ENCODE data around the gene TRNAU1AP. TPM values are rescaled to one million over a fixed set of nuclear protein-coding genes. Genes with fewer than 3 reads are reported as not detected.

TRNAU1AP gene
- total RNA-seq, 1 donor from 2014 or later = 13.0 TPM

DNA sequence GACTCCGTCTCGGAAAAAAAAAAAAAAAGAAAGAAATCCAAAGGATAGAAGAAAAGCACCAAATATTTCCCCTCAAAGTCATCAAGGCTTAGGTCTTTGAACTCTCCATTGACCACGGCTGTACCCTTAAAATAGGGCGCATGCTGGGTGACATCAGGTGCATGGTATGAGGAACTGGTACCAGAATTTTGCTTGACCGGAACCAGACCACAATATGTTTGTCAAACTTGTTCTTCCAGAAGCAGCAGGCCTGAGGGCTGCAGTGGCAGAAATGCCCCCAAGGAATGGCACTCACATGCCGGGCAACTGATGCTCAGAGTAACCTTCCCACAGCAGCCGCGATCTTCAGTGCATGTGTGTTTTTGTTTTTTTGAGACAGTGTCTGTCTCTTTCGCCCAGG lies 26.0 kb upstream of the TRNAU1AP start:
- TF ChIP-seq, protein P1, sequence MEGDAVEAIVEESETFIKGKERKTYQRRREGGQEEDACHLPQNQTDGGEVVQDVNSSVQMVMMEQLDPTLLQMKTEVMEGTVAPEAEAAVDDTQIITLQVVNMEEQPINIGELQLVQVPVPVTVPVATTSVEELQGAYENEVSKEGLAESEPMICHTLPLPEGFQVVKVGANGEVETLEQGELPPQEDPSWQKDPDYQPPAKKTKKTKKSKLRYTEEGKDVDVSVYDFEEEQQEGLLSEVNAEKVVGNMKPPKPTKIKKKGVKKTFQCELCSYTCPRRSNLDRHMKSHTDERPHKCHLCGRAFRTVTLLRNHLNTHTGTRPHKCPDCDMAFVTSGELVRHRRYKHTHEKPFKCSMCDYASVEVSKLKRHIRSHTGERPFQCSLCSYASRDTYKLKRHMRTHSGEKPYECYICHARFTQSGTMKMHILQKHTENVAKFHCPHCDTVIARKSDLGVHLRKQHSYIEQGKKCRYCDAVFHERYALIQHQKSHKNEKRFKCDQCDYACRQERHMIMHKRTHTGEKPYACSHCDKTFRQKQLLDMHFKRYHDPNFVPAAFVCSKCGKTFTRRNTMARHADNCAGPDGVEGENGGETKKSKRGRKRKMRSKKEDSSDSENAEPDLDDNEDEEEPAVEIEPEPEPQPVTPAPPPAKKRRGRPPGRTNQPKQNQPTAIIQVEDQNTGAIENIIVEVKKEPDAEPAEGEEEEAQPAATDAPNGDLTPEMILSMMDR (IDR thresholded peaks at IDR 0.05; ENCODE audit: borderline replicate concordance) = no peak
- Histone ChIP-seq H3K4me3 (no peak overlapping the region), H3K4me1 (no peaks in the 10 kb centered on the region), H3K27me3 (ENCODE audit: low read depth) (no peaks in the 10 kb centered on the region), H3K27ac (replicated peaks) (no peak overlapping the region), H3K9me3 (replicated peaks) (no peaks in the 10 kb centered on the region), H3K36me3 (peaks cover 12% of the 10 kb centered on the region)
- intact Hi-C loops (cut with micrococcal nuclease) = no loop called here
- no peak for DNase-seq

DNA sequence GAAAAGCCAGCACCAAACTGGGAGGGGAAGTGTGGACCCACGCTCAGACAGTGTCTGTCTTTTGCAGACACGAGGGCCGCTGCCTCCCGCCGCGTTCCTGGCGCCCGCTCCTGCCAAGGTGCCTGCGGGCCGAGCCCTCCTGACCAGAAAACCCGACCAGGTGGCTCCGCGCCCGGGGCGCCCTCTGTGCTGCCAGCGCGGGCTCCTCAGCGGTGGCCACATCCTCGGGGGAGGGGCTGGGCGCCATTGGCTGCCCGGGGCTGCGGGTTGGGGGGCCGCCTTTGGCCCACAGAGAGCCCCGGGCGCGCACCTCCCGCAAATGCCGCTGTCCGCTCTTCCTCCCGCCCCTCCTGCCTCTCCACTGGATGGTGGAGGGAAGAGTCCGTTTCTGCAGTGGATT lies 22.4 kb upstream of the TRNAU1AP start:
- intact Hi-C loops (cut with micrococcal nuclease) = no loop called here
- Histone ChIP-seq H3K27ac (replicated peaks) (no peak overlapping the region), H3K36me3 (peaks cover 26% of the 10 kb centered on the region), H3K4me1 (no peaks in the 10 kb centered on the region), H3K9me3 (replicated peaks) (no peaks in the 10 kb centered on the region), H3K27me3 (ENCODE audit: low read depth) (no peaks in the 10 kb centered on the region), H3K4me3 (no peak overlapping the region)
- no peak for DNase-seq
- TF ChIP-seq, protein P1 (IDR thresholded peaks at IDR 0.05; ENCODE audit: borderline replicate concordance) = no peak

DNA sequence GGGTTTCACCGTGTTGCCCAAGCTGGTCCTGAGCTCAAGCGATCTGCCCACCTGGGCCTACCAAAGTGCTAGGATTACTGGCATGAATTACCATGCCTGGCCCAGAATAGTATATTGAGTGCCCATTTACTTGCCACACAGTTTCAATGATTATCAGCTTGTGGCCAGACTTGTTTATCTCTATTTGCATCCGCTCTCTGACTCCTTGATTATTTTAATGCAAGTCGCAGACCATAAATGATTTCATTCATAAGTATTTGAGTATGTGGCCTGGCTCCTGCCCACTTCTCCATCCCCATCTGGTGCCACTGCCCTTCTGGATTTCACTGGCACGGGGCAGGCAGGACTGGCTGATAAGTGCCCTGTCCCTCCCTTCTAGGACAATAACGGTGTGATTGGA lies 18.2 kb upstream of the TRNAU1AP start:
- H3K4me1 ChIP-seq = no peaks in the 10 kb centered on the region
- TF ChIP-seq, protein P1 (IDR thresholded peaks at IDR 0.05; ENCODE audit: borderline replicate concordance) = no peak
- no peak overlapping the region for H3K4me3 ChIP-seq
- peaks cover 40% of the 10 kb centered on the region for H3K36me3 ChIP-seq
- no peaks in the 10 kb centered on the region for H3K9me3 ChIP-seq (replicated peaks)
- no peak overlapping the region for H3K27ac ChIP-seq (replicated peaks)
- no peaks in the 10 kb centered on the region for H3K27me3 ChIP-seq (ENCODE audit: low read depth)
- intact Hi-C loops (cut with micrococcal nuclease) = no loop called here
- no peak for DNase-seq

DNA sequence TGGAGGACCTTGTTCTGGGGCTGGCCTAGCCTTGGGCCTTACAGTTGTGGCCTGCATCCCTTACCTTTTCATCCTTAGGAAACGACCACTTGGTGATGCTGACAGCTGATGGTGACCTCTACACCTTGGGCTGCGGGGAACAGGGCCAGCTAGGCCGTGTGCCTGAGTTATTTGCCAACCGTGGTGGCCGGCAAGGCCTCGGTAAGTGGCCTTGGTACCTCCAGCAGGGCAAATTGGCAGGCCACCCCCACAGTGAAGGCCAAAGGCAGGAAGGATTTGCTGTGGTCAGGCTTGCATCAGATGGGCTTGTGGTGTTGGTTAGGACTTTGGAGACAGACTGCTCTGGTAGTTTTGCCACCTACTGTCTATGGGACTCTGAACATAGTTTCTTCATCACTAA lies 17.7 kb upstream of the TRNAU1AP start:
- Histone ChIP-seq H3K4me1 (no peaks in the 10 kb centered on the region), H3K27ac (replicated peaks) (no peak overlapping the region), H3K36me3 (peaks cover 38% of the 10 kb centered on the region), H3K27me3 (ENCODE audit: low read depth) (no peaks in the 10 kb centered on the region), H3K4me3 (no peak overlapping the region), H3K9me3 (replicated peaks) (no peaks in the 10 kb centered on the region)
- no peak for DNase-seq
- TF ChIP-seq, protein P1 (IDR thresholded peaks at IDR 0.05; ENCODE audit: borderline replicate concordance) = no peak
- intact Hi-C loops (cut with micrococcal nuclease) = no loop called here

DNA sequence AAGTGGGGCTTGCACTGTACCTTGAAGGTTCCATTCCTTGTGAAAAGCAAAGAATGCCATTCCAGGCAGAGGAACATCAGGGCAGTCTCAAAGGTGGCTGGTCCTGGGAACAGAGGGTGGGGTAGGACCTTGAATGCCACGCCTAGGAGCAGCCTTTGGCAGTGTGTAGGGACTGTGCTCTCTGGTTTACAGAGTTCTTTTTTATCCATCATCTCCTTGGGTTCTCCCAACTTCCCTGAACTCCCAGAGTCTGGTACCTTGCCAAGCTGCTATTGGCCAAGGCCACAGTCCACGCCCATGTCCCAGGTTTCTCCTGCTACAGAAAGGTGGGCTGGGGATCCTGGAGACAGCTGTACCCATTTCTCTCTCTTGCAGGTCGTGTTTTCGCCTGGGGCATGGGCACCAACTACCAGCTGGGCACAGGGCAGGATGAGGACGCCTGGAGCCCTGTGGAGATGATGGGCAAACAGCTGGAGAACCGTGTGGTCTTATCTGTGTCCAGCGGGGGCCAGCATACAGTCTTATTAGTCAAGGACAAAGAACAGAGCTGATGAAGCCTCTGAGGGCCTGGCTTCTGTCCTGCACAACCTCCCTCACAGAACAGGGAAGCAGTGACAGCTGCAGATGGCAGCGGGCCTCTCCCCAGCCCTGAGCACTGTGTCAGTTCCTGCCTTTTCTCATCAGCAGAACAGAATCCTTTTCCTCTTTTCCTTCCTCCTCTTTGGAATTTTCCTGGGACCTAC lies 15.3 kb upstream of the TRNAU1AP start:
- TF ChIP-seq, protein P1 (IDR thresholded peaks at IDR 0.05; ENCODE audit: borderline replicate concordance) = no peak
- Histone ChIP-seq H3K27me3 (ENCODE audit: low read depth) (no peaks in the 10 kb centered on the region), H3K4me3 (no peak overlapping the region), H3K4me1 (no peaks in the 10 kb centered on the region), H3K27ac (replicated peaks) (no peak overlapping the region), H3K36me3 (peaks cover 23% of the 10 kb centered on the region), H3K9me3 (replicated peaks) (no peaks in the 10 kb centered on the region)
- intact Hi-C loops (cut with micrococcal nuclease) = no loop called here
- no peak for DNase-seq

Measured in left ventricle myocardium inferior (tissue), 1 donor.